Islet precursor cell (in vitro differentiated cells): Measurements from ENCODE around the gene NEGR1.

Source experiments
- DNase-seq: peaks from one replicate; pipeline ENCODE4 v3.0.0-alpha.2; 2018

NEGR1 gene

DNA sequence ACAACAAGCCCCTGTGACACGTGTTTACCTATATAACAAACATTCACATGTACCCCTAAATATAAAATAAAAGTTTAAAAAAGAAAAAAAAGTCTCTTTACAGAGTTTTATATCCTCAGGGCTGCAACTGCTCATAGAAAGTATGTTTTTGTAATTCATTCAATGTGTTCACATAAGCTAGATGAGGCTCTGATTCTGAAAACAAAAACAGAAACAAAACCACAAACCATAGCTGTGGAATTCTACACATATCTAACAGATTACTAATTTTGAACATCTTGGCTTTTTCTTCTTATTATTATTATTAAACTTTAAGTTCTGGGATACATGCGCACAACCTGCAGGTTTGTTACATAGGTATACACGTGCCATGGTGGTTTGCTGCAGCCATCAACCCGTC, 621.9 kb downstream of the NEGR1 start:
- no peak for DNase-seq

DNA sequence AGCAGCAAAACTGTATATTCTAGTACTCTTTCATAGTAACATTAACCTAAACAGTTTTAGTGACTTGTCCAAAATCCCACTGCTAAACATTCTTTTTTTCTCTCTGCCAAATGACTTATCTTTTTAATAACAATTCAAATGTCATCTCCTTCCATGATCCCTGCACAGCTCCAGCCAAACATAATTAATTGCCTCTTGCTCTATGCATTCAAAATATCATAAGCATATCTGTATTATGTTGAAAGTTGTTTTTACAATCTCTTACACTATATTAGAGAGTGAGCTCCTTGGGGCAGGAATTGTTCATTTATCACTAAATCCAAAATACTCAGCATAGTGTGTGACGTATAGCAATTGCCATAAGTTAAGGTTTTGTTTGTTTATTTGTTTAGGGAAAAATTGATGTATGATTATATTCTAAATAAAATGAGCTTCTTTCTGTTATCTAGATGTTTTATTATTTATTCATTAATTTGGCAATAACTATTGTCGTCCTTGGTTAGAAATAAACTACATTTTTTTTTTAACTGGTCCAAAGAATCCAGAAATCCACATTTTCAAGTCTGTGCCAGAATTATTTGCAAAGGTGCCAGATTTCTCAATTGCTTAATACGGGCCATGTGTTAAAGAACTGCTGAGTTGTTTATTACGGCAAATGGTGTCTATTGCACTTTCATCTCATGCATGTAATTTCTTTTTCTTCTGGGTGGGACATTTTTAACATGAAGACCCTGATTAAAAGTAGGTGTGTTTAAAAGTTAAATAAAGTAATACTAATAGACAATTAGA, 624.3 kb downstream of the NEGR1 start:
- no peak for DNase-seq

GRCh38 chr1:71656902-71657301, 625.4 kb downstream of the NEGR1 start:
- DNase-seq: no peak

GRCh38 chr1:71655604-71656003, 626.7 kb downstream of the NEGR1 start:
- DNase-seq: no peak

GRCh38 chr1:71653952-71654351, 628.4 kb downstream of the NEGR1 start:
- no peak for DNase-seq

DNA sequence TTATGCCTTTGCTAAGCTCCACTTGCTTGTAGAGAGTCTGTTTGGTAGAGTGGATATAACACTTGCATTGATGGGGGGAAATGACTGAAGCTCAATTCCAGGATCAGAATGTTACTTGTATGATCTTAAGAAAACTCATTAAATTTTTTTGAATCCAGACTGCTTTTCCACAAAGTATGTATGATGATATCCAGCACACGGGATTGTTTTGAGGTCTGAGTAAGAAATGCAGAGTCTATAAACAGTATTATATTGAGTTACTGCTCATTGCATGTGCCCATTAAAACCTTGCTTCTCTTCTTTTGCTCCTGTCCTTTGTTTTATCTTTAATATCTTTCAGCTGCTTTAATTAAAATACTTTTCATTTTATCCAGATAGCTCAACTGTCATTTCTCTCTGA, 631.1 kb downstream of the NEGR1 start:
- DNase-seq: no peak

DNA sequence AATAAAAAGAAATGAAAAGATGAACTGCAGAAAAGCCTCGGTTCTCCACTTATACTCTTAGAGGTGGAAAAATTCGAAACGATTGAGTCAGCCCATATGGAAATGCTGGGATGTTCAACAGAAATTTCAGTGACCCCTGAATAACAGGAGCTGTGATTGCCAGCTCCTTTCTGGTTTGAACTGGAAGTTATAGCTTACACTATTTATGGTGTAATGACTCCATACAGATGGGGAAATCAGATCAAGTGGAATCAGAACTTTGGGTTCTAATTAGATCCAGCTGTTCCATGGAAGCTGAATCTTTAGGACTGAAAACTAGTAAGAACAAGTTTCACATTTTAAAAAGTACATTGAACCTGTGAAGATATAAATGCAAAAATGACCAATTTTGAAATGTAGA, 632.2 kb downstream of the NEGR1 start:
- DNase-seq: no peak

GRCh38 chr1:71649608-71650007, 632.7 kb downstream of the NEGR1 start:
- DNase-seq: no peak

DNA sequence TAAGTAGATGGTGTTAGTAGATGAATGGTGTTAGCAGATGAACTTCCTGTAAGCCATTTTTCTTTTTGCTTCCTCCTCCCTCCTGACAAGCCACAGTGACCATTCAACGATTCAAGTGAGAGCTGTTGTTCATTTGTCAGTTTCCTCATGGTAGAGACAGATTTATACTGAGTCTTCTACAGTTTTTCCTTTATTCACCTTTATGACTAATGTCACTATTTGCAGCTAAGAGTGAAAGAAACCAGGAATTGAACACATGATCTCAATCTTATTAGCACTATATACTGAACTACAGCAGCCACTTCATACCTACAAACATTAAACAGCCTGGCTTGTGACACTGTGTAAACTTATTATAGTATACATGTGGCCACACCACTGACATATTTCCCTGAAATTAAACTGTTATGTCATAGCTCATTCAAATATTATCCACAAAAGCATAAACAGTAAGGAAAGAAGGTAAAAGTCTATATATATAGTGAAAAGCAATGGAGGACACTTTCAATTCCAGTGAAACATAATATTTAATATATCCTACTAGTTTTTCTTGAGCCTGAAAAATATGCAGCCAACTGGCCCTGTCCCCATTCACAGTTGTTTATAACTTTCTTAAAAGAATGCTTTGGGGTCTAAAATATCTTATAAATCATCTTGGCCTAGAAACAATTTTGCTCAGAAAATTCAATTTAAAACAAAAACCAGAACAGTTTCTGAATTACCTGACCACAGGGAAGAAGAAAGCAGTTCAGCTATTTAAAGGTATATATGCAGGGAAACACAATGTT, 634.6 kb downstream of the NEGR1 start:
- DNase-seq: no peak

GRCh38 chr1:71645015-71645414, 637.3 kb downstream of the NEGR1 start:
- DNase-seq: no peak

GRCh38 chr1:71641903-71642302, 640.4 kb downstream of the NEGR1 start:
- no peak for DNase-seq

DNA sequence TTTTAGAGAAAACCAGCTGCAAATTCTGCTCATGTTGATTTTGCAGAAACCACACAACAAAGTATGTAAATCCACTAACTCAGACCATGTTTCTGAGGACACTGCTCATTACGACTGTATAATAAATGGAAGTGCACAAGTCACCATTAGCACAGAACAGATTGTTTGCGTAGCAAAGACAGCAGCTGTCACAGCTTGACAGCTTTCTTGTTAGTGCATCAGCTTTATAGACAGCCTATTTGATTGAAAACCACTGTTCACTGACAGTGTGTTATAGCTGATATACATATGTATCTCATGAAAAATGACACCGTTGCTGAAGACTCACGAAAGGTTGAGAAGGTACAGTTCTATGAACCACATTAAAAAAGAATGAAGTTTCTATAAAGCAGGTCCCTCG, 641.3 kb downstream of the NEGR1 start:
- no peak for DNase-seq

DNA sequence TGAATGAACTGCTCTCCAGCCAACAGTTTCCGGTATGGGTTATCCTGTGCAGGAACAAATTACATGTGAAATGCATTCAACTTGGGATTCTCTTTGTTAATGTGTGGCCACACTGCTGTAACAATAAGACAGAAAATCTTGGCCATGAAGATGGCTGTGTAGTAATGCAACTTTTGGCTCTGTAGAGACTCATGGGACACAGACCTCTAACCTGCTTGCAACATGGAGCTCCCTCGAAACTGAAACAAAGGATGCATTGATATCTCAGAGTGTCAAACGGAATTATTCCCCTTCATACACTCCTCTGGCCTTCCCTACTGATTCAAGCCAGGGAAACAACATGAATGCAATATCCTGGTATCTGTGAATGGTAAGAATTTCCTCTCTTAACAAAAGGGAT, 642.2 kb downstream of the NEGR1 start:
- no peak for DNase-seq

- DNase-seq: no peak
Measured at GRCh38 chr1:71638081-71638766, 644.1 kb downstream of the NEGR1 start.

- DNase-seq: no peak
Measured at GRCh38 chr1:71635568-71635967, 646.8 kb downstream of the NEGR1 start.

DNA sequence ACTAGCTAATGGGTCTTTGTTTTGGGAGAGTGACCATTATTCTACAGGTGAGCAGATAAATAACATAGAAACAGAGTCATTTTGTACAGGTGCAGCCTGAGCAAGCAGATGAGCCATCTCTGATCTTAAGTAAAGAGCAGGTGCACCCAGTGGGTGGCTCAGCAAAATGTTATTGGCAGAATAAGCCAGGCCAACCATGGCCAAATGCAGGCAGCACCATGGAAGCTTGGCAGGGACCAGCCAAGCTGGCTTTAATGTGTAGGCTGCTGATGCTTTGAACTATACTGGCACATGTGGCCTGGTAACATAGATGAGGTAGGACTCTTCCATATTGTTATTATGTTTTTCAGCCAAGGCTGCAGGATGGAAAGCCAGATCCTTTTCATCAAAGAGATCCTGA, 648.2 kb downstream of the NEGR1 start:
- DNase-seq: no peak

GRCh38 chr1:71630073-71630472, 652.3 kb downstream of the NEGR1 start:
- no peak for DNase-seq

GRCh38 chr1:71625004-71625403, 657.3 kb downstream of the NEGR1 start:
- no peak for DNase-seq

DNA sequence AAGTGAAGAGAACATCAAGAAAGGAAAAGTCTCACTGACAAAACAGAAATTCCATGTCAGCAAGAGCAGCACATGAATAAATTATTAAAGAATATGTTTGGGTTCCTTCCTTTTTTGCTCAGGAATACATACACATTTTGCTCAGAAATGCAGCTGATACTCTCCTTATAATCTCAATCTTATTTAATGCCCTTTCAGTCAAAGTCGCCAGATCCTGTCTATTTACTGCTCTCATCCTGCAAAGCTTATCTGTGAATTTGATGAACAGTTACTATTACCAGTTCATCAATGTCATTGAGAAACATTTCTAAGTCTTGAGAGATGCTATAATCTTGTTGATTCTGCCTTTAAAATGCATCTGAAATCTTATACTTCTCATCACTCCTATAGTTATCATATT, 658.5 kb downstream of the NEGR1 start:
- DNase-seq: no peak

GRCh38 chr1:71621785-71622184, 660.6 kb downstream of the NEGR1 start:
- DNase-seq: no peak

GRCh38 chr1:71618766-71619530, 663.4 kb downstream of the NEGR1 start:
- no peak for DNase-seq

GRCh38 chr1:71618191-71618590, 664.1 kb downstream of the NEGR1 start:
- DNase-seq: no peak

DNA sequence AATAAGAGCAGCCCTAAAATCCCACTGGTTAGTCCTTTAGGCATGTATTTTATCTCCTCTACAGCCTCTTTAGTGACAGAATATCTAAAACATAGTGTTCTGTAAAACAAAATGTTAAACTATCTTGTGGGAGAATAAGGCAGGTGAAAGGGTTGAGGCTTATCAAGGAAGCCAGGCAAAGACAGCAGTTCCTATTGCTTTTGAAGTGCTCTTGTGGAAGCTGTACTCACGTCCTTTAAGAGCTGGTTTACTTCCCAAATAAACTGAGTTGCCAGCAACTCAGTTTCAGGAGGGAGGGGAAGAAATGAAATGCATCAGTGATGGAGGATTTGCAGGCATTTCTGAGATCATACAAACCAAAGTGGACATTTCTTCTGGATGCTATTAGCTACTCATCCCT, 671.9 kb downstream of the NEGR1 start:
- DNase-seq: no peak
